Measurements from ENCODE around the gene TMPRSS7.

- no peak for TF ChIP-seq POLR2AphosphoS5 (IDR thresholded peaks at IDR 0.05; ENCODE audit: borderline replicate concordance, low read depth, low read length)
- no peak for TF ChIP-seq EZH2 (IDR thresholded peaks at IDR 0.05)
These were observed 47.7 kb upstream of the TMPRSS7 start for GRCh38 chr3:111986800-111987199.
